Osteocyte (in vitro differentiated cells): ENCODE results near the gene GJB5. TPM values are rescaled to one million over a fixed set of nuclear protein-coding genes. Genes with fewer than 3 reads are reported as not detected.

ENCODE experiments used
- DNase-seq: peaks from one replicate; pipeline ENCODE4 v3.0.0; 2021; ENCODE audit warnings: mixed read lengths; ENCODE audit not compliant: unreplicated experiment; ENCODE audit errors: extremely low spot score
- H3K27ac Mint-ChIP-seq: one replicate; pipeline ENCODE4 v1.8.0; 2021; ENCODE audit warnings: mild to moderate bottlenecking, mixed read lengths; ENCODE audit not compliant: unreplicated experiment
- H3K27me3 Mint-ChIP-seq: one replicate; pipeline ENCODE4 v1.8.0; 2021; ENCODE audit warnings: mixed read lengths; ENCODE audit not compliant: unreplicated experiment
- H3K36me3 Mint-ChIP-seq: one replicate; pipeline ENCODE4 v1.8.0; 2021; ENCODE audit warnings: mixed read lengths; ENCODE audit not compliant: unreplicated experiment
- H3K4me1 Mint-ChIP-seq: one replicate; pipeline ENCODE4 v1.8.0; 2021; ENCODE audit warnings: mixed read lengths; ENCODE audit not compliant: unreplicated experiment
- H3K4me3 Mint-ChIP-seq: one replicate; pipeline ENCODE4 v1.8.0; 2021; ENCODE audit warnings: mild to moderate bottlenecking, moderate library complexity, mixed read lengths; ENCODE audit not compliant: unreplicated experiment
- H3K9me3 Mint-ChIP-seq: one replicate; pipeline ENCODE4 v1.8.0; 2021; ENCODE audit warnings: mixed read lengths; ENCODE audit not compliant: unreplicated experiment
- CTCF ChIP-seq: fragments of 200-600 bp; sonication (generic); IDR thresholded peaks from 2 replicates; pipeline ENCODE4 v1.5.0; 2021; ENCODE audit warnings: antibody characterized with exemption, mild to moderate bottlenecking, moderate library complexity
- total RNA-seq: library from RNA; stranded (reverse); gene quantifications from 2 replicates; pipeline ENCODE4 v1.2.1, GENCODE V29; 2021

Gene GJB5
- total RNA-seq, 1 donor from 2014 or later: not detected

- Mint-ChIP-seq H3K4me1 (no peaks in the 10 kb centered on the region), H3K36me3 (no peaks in the 10 kb centered on the region), H3K27me3 (no peaks in the 10 kb centered on the region), H3K4me3 (no peak overlapping the region), H3K27ac (no peak overlapping the region), H3K9me3 (no peaks in the 10 kb centered on the region)
- no peak for DNase-seq
- TF ChIP-seq CTCF: no peak
These were observed 7.8 kb downstream of the GJB5 start for GRCh38 chr1:34762474-34763141.

GRCh38 chr1:34763142-34763781 is 8.4 kb downstream of the GJB5 start:
- H3K4me1 Mint-ChIP-seq: no peaks in the 10 kb centered on the region
- H3K9me3 Mint-ChIP-seq: no peaks in the 10 kb centered on the region
- no peak overlapping the region for H3K27ac Mint-ChIP-seq
- H3K4me3 Mint-ChIP-seq: no peak overlapping the region
- DNase-seq: no peak
- H3K27me3 Mint-ChIP-seq: no peaks in the 10 kb centered on the region
- H3K36me3 Mint-ChIP-seq: no peaks in the 10 kb centered on the region
- TF ChIP-seq CTCF: no peak

GRCh38 chr1:34768856-34769255 is 14.0 kb downstream of the GJB5 start:
- Mint-ChIP-seq H3K27ac (no peak overlapping the region), H3K27me3 (no peaks in the 10 kb centered on the region), H3K4me1 (no peaks in the 10 kb centered on the region), H3K36me3 (no peaks in the 10 kb centered on the region), H3K9me3 (no peaks in the 10 kb centered on the region), H3K4me3 (no peak overlapping the region)
- DNase-seq: no peak
- no peak for TF ChIP-seq CTCF

GRCh38 chr1:34770891-34771504 is 16.2 kb downstream of the GJB5 start:
- no peaks in the 10 kb centered on the region for H3K9me3 Mint-ChIP-seq
- H3K36me3 Mint-ChIP-seq: no peaks in the 10 kb centered on the region
- no peak for TF ChIP-seq CTCF
- H3K27me3 Mint-ChIP-seq: no peaks in the 10 kb centered on the region
- H3K4me1 Mint-ChIP-seq: no peaks in the 10 kb centered on the region
- H3K27ac Mint-ChIP-seq: no peak overlapping the region
- DNase-seq: no peak
- no peak overlapping the region for H3K4me3 Mint-ChIP-seq
